IMR-90 (cell line): ENCODE measurements around the gene PRXL2C. TPM values are rescaled to one million over a fixed set of nuclear protein-coding genes. Genes with fewer than 3 reads are reported as not detected.

Experiments
- ATAC-seq: fragments of 200-7000 bp; cut with Tn5 transposase; 2 replicates; pipeline ENCODE4 v1.9.1; 2020; ENCODE audit warnings: low read depth, mild to moderate bottlenecking, moderate library complexity
- BruUV-seq: library from RNA; stranded (reverse); fragments of 400-500 nt; replicated peaks from 2 replicates; lab custom pipeline; 2021; lab: Mats Ljungman, UMichigan
- CTCF ChIA-PET: fragments of 300-600 bp; formaldehyde crosslinking; extraction: SDS; loops from one replicate; lab custom pipeline; 2021; ENCODE audit warnings: antibody characterized with exemption; lab: Yijun Ruan, JAX
- POLR2A ChIA-PET: fragments of 300-600 bp; sonication (Branson Sonifier 250); formaldehyde crosslinking; loops from one replicate; lab custom pipeline; 2022; ENCODE audit warnings: antibody characterized with exemption; ENCODE audit not compliant: unreplicated experiment; lab: Charles Lee
- DNase-seq: peaks from one replicate; pipeline ENCODE4 v3.0.0; 2013
- H2AFZ ChIP-seq: replicated peaks from 2 replicates; pipeline ENCODE3; 2013; ENCODE audit warnings: low read length, mild to moderate bottlenecking; ENCODE audit not compliant: poor library complexity
- H2AK5ac ChIP-seq: 2 replicates; pipeline ENCODE4 v1.6.1; 2013; ENCODE audit warnings: low read depth, low read length, inconsistent platforms
- H2AK9ac ChIP-seq: replicated peaks from 2 replicates; pipeline ENCODE3; 2013; ENCODE audit warnings: mild to moderate bottlenecking, low read depth, low read length, moderate library complexity; ENCODE audit not compliant: poor library complexity
- H2BK120ac ChIP-seq: 2 replicates; pipeline ENCODE4 v1.6.1; 2013; ENCODE audit warnings: low read depth, low read length, inconsistent platforms
- H2BK15ac ChIP-seq: 3 replicates; pipeline ENCODE4 v1.6.1; 2013; ENCODE audit warnings: low read depth, low read length, inconsistent platforms
- H2BK20ac ChIP-seq: 2 replicates; pipeline ENCODE4 v1.6.1; 2013; ENCODE audit warnings: low read depth, mild to moderate bottlenecking, inconsistent platforms, low read length, moderate library complexity
- H2BK5ac ChIP-seq: 2 replicates; pipeline ENCODE4 v1.6.1; 2013; ENCODE audit warnings: mild to moderate bottlenecking, low read depth, low read length, inconsistent platforms; ENCODE audit not compliant: poor library complexity, severe bottlenecking
- H3K14ac ChIP-seq: replicated peaks from 2 replicates; pipeline ENCODE4 v1.6.1; 2013; ENCODE audit warnings: low read depth, low read length, inconsistent platforms
- H3K18ac ChIP-seq: 2 replicates; pipeline ENCODE4 v1.6.1; 2013; ENCODE audit warnings: low read depth, low read length, control low read depth
- H3K23ac ChIP-seq: 2 replicates; pipeline ENCODE4 v1.6.1; 2013; ENCODE audit warnings: low read depth, low read length, inconsistent platforms
- H3K27ac ChIP-seq: 2 replicates; pipeline ENCODE4 v1.5.1; 2013; ENCODE audit warnings: mild to moderate bottlenecking, control low read depth, low read length; ENCODE audit not compliant: insufficient read depth
- H3K27me3 ChIP-seq: 2 replicates; pipeline ENCODE4 v1.6.1; 2013; ENCODE audit warnings: low read length; ENCODE audit not compliant: control insufficient read depth, insufficient read depth
- H3K36me3 ChIP-seq: 2 replicates; pipeline ENCODE4 v1.6.1; 2013; ENCODE audit warnings: low read length, mixed read lengths; ENCODE audit not compliant: control insufficient read depth, insufficient read depth
- H3K4ac ChIP-seq: 2 replicates; pipeline ENCODE4 v1.6.1; 2013; ENCODE audit warnings: low read depth, low read length, inconsistent platforms
- H3K4me1 ChIP-seq: 2 replicates; pipeline ENCODE4 v1.6.1; 2013; ENCODE audit warnings: low read length, mixed read lengths; ENCODE audit not compliant: control insufficient read depth, insufficient read depth
- H3K4me2 ChIP-seq: 2 replicates; pipeline ENCODE4 v1.6.1; 2013; ENCODE audit warnings: low read depth, mild to moderate bottlenecking, control low read depth, low read length, moderate library complexity
- H3K4me3 ChIP-seq: 2 replicates; pipeline ENCODE4 v1.5.1; 2013; ENCODE audit warnings: low read depth, mild to moderate bottlenecking, control low read depth, low read length, moderate library complexity; ENCODE audit not compliant: insufficient read depth
- H3K56ac ChIP-seq: 2 replicates; pipeline ENCODE4 v1.6.1; 2013; ENCODE audit warnings: low read length, inconsistent platforms; ENCODE audit not compliant: insufficient read depth; ENCODE audit errors: extremely low read depth
- H3K79me1 ChIP-seq, 2 experiments: 2 replicates each; pipeline ENCODE4 v1.6.1; 2013; ENCODE audit warnings: low read length in 2 of 2, inconsistent platforms in 1 of 2, low read depth in 1 of 2
- H3K9ac ChIP-seq: 2 replicates; pipeline ENCODE4 v1.6.1; 2013; ENCODE audit warnings: low read depth, low read length, control low read depth
- H3K9me1 ChIP-seq: 2 replicates; pipeline ENCODE4 v1.6.1; 2013; ENCODE audit warnings: low read length, inconsistent platforms; ENCODE audit not compliant: insufficient read depth
- H3K9me3 ChIP-seq: 2 replicates; pipeline ENCODE4 v1.6.1; 2013; ENCODE audit warnings: low read length; ENCODE audit not compliant: control insufficient read depth, insufficient read depth
- H4K20me1 ChIP-seq: 2 replicates; pipeline ENCODE4 v1.6.1; 2013; ENCODE audit warnings: low read length, inconsistent platforms; ENCODE audit not compliant: insufficient read depth
- H4K5ac ChIP-seq: 2 replicates; pipeline ENCODE4 v1.6.1; 2013; ENCODE audit warnings: mild to moderate bottlenecking, low read depth, low read length, control low read depth
- H4K8ac ChIP-seq, 2 experiments: 2 replicates each; pipeline ENCODE4 v1.6.1; 2013; ENCODE audit warnings: low read depth in 2 of 2, low read length in 2 of 2, control low read depth in 1 of 2, inconsistent platforms in 1 of 2
- H4K91ac ChIP-seq: 2 replicates; pipeline ENCODE4 v1.6.1; 2013; ENCODE audit warnings: low read depth, low read length, inconsistent platforms; ENCODE audit not compliant: insufficient read depth
- CEBPB ChIP-seq: IDR thresholded peaks from 2 replicates; pipeline ENCODE4 v1.6.1; 2012; ENCODE audit warnings: low read depth, low read length, improper control_type of control experiment
- MXI1 ChIP-seq: IDR thresholded peaks from 2 replicates; pipeline ENCODE4 v1.6.1; 2012; ENCODE audit warnings: low read depth, mild to moderate bottlenecking, low read length, moderate library complexity, borderline replicate concordance
- SMC3 ChIP-seq: fragments of 150-350 bp; IDR thresholded peaks from 2 replicates; pipeline ENCODE4 v1.6.1; 2016; ENCODE audit warnings: low read depth, mild to moderate bottlenecking, antibody characterized with exemption, low read length, moderate library complexity
- WGBS, 2 experiments: methylation state at CpG; one replicate each; pipeline versions ENCODE4 v1.1.5 to v1.1.7; 2013; ENCODE audit warnings: missing lambda C conversion rate in 2 of 2; ENCODE audit not compliant: insufficient read length in 1 of 2; ENCODE audit errors: extremely low coverage in 2 of 2; 5-methylcytosine and 5-hydroxymethylcytosine counted together
- dilution Hi-C: fragments of 300-500 bp; cut with HindIII; formaldehyde crosslinking; loops from one replicate; pipeline ENCODE4 v1.14.3; 2018; ENCODE audit warnings: low sequenced_read_pairs; ENCODE audit not compliant: unreplicated experiment
- in situ Hi-C: fragments of 300-500 bp; cut with MboI; formaldehyde crosslinking; loops from 3 replicates; pipeline ENCODE4 v1.14.3; 2019; ENCODE audit warnings: low sequenced_read_pairs, inconsistent platforms, mixed read lengths
- intact Hi-C: fragments of 100-400 bp; cut with micrococcal nuclease; formaldehyde crosslinking; loops from 2 replicates; pipeline ENCODE4 v1.10.0; 2022
- polyA plus RNA-seq, 3 experiments: library from polyadenylated mRNA; depleted of rRNA; stranded (reverse); fragments of >200 nt; gene quantifications; 2 replicates each; pipeline ENCODE4 v1.2.3, GENCODE V29; 2012; ENCODE audit warnings: low replicate concordance in 1 of 3
- total RNA-seq: library from RNA; depleted of rRNA; stranded (reverse); fragments of >200 nt; gene quantifications from 2 replicates; pipeline ENCODE4 v1.2.3, GENCODE V29; 2012

The PRXL2C gene
- total and polyA plus RNA-seq, 2 of the 4 experiments (the other 2 are of a cell fraction): 2.7 to 9.0 TPM

DNA sequence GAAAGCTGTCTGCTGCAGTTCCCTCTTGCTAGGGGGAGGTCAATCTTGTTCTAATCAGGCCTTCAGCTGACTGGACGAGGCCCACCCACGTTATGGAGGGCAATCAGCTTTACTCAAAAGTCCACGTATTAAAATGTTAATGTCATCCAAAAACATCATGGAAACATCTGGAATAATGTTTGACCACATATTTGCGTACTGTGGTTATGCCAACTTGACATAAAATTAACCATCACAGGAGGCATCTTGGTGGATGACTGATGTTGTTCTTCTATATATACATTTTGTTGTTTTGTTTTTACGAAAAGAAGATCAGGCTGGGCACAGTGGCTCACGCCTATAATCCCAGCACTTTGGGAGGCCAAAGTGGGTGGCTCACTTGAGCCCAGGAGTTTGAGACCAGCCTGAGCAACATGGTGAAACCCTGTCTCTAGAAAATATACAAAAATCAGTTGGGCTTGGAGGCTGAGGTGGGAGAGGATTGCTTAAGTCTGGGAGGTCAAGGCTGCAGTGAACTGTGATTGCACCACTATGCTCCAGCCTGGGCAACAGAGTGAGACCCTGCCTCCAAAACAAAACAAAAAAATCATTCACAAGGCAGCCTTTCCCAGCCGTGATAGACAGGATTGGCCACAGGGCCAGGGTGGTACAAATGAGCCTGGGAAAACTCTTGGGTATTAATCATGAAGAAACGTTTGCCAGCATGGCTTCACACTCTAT is 33.8 kb upstream of the PRXL2C start:
- Histone ChIP-seq H3K27me3 (peaks cover 2% of the 10 kb centered on the region; the same call in 1 of the 2 replicates), H2AK5ac (no peak overlapping the region), H4K5ac (no peak overlapping the region), H4K20me1 (no peaks in the 10 kb centered on the region), H2BK20ac (no peak overlapping the region), H3K36me3 (no peaks in the 10 kb centered on the region), H4K91ac (no peak overlapping the region), H3K79me1 (no peaks in the 10 kb centered on the region), H3K23ac (no peak overlapping the region), H3K9me1 (no peaks in the 10 kb centered on the region), H3K27ac (no peak overlapping the region), H3K9me3 (no peaks in the 10 kb centered on the region), H2BK5ac (no peak overlapping the region), H2BK15ac (no peak overlapping the region), H2AK9ac (no peak overlapping the region), H2BK120ac (no peak overlapping the region), H3K4me1 (no peaks in the 10 kb centered on the region), H3K4me2 (no peak overlapping the region; the same call in 1 of the 2 replicates), H3K4me3 (no peak overlapping the region), H4K8ac (no peak overlapping the region), H3K4ac (no peak overlapping the region), H3K18ac (no peak overlapping the region), H3K14ac (no peak overlapping the region), H2AFZ (no peak overlapping the region), H3K56ac (no peak overlapping the region), H3K9ac (no peak overlapping the region)
- DNase-seq (no peak), ATAC-seq (no peak)
- dilution Hi-C loops: no loop called here
- no CpG with 5 or more reads among the region's 8 CpGs for WGBS, 2 experiments
- POLR2A ChIA-PET: no interaction called here
- intact Hi-C loops: no loop called here
- BruUV-seq: no TSS peak
- in situ Hi-C loops: no loop called here
- CTCF ChIA-PET: no interaction called here
- TF ChIP-seq SMC3 (no peak), CEBPB (no peak), MXI1 (no peak)
